ENCODE results near the gene FAM118A.
"Not testable (repeated sequence)": the region's sequence is repeated elsewhere in the genome, so short reads cannot be mapped to it uniquely, and the experiment has no call there.

Gene FAM118A

GRCh38 chr22:45320357-45320976, 10.7 kb downstream of the FAM118A start:
- no peak overlapping the region for H3K27ac ChIP-seq
- no peak for DNase-seq
- H3K4me3 ChIP-seq (ENCODE audit: low read depth, low read length) = no peak overlapping the region
- no peaks in the 10 kb centered on the region for H3K27me3 ChIP-seq (ENCODE audit: insufficient read depth, low read depth, severe bottlenecking)
- H3K36me3 ChIP-seq = peaks cover 20% of the 10 kb centered on the region
- no peaks in the 10 kb centered on the region for H3K9me3 ChIP-seq (ENCODE audit: severe bottlenecking)
- no peak for TF ChIP-seq CTCF (IDR thresholded peaks at IDR 0.05; ENCODE audit: low read depth, low read length)

- no peak for DNase-seq
- no peak for TF ChIP-seq CTCF (IDR thresholded peaks at IDR 0.05; ENCODE audit: low read depth, low read length)
- H3K36me3 ChIP-seq = peaks cover 22% of the 10 kb centered on the region
- no peak overlapping the region for H3K4me3 ChIP-seq (ENCODE audit: low read depth, low read length)
- H3K27ac ChIP-seq = no peak overlapping the region
- H3K9me3 ChIP-seq (ENCODE audit: severe bottlenecking) = no peaks in the 10 kb centered on the region
- H3K27me3 ChIP-seq (ENCODE audit: insufficient read depth, low read depth, severe bottlenecking) = no peaks in the 10 kb centered on the region
Measured at GRCh38 chr22:45321827-45322226, 12.1 kb downstream of the FAM118A start.

GRCh38 chr22:45322873-45323525, 13.3 kb downstream of the FAM118A start:
- Histone ChIP-seq H3K9me3 (ENCODE audit: severe bottlenecking) (no peaks in the 10 kb centered on the region), H3K36me3 (peaks cover 28% of the 10 kb centered on the region), H3K27me3 (ENCODE audit: insufficient read depth, low read depth, severe bottlenecking) (no peaks in the 10 kb centered on the region), H3K27ac (no peak overlapping the region), H3K4me3 (ENCODE audit: low read depth, low read length) (no peak overlapping the region)
- no peak for TF ChIP-seq CTCF (IDR thresholded peaks at IDR 0.05; ENCODE audit: low read depth, low read length)
- DNase-seq = no peak

GRCh38 chr22:45323695-45324094, 14.0 kb downstream of the FAM118A start:
- Histone ChIP-seq H3K27me3 (ENCODE audit: insufficient read depth, low read depth, severe bottlenecking) (no peaks in the 10 kb centered on the region), H3K9me3 (ENCODE audit: severe bottlenecking) (no peaks in the 10 kb centered on the region), H3K27ac (no peak overlapping the region), H3K36me3 (peaks cover 28% of the 10 kb centered on the region), H3K4me3 (ENCODE audit: low read depth, low read length) (no peak overlapping the region)
- no peak for TF ChIP-seq CTCF (IDR thresholded peaks at IDR 0.05; ENCODE audit: low read depth, low read length)
- no peak for DNase-seq

GRCh38 chr22:45324311-45324711, 14.6 kb downstream of the FAM118A start:
- Histone ChIP-seq H3K36me3 (peaks cover 31% of the 10 kb centered on the region), H3K27me3 (ENCODE audit: insufficient read depth, low read depth, severe bottlenecking) (no peaks in the 10 kb centered on the region), H3K27ac (no peak overlapping the region), H3K4me3 (ENCODE audit: low read depth, low read length) (no peak overlapping the region), H3K9me3 (ENCODE audit: severe bottlenecking) (no peaks in the 10 kb centered on the region)
- no peak for DNase-seq
- no peak for TF ChIP-seq CTCF (IDR thresholded peaks at IDR 0.05; ENCODE audit: low read depth, low read length)

- not testable (repeated sequence) for H3K27ac ChIP-seq; H3K4me3 ChIP-seq (ENCODE audit: low read depth, low read length); H3K9me3 ChIP-seq (ENCODE audit: severe bottlenecking); DNase-seq; H3K27me3 ChIP-seq (ENCODE audit: insufficient read depth, low read depth, severe bottlenecking)
- peaks cover 43% of the 10 kb centered on the region for H3K36me3 ChIP-seq
Measured at GRCh38 chr22:45328261-45328660, 18.5 kb downstream of the FAM118A start.
